ENCODE data around the gene NRL. TPM values are rescaled to one million over a fixed set of nuclear protein-coding genes. Genes with fewer than 3 reads are reported as not detected.

NRL gene
- total RNA-seq = 1 to 10 TPM; 2.1 to 2.4 TPM

DNA sequence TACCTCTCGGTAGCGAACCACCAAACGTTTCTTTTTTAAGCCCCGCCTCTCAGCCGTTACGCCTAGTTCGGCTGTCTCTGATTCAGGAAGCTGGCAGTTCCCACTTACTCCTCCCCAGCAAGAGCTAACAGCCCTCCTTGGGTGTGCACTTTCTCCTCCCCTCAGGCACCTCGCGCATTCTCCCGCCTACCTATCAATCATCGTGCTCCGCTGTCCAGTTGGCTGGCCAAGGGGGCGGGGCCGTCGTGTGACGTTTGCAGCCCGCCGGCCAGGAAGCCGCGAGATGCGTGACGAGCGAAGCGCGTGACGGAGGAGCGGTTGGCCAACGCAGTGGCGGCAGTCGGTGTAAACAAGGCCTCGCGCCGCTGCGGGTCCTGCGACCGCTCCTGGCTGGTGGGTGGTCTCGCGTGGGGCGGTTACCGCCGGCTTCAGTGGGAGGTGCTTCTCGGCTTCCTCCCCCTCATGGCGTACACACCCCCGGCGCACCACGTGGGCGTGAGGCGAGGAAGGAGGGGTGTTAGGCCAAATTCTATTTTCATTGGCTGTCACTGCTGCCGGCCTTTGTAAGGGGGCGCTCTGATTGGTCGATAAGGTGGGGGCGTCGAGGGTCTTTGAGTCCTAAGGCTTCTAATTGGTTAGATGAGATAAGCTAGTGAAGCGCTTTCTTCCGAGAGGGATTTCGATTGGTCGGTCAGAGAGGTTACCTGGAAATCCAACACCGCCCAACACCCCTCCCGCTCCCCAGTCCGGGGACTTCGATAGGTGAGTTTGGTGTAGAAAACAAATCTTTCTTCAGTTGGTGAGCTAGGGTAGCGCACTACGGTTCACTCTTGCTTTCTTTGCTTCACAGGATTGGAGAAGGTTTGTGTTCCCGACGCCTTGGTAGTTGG is at the start of gene NRL, which contains the start of gene DCAF11:
NRL (minus strand) TSS at position 418 of the 890 bp plus-strand sequence. CDS start 32,101 bp downstream, outside the sequence.
DCAF11 (plus strand) TSS at position 246 of the 890 bp plus-strand sequence. CDS start 818 bp downstream, outside the sequence.
- H3K4me3 Mint-ChIP-seq = peak within 1 kb of the TSS; percentile 98
- H3K27me3 Mint-ChIP-seq = no peaks in the 10 kb centered on the region
- peaks cover 42% of the 10 kb centered on the region for H3K4me1 Mint-ChIP-seq
- ChIA-PET POLR2A (interaction anchor here (0.8 to 12.4 kb wide), 47 partner anchors 10 to 327 kb away, joined by 3 to 448 read pairs (median 6); partner anchors contain the start of genes CARMIL3, CBLN3, CHMP4A and CIDEB), CTCF (interaction anchor here (1.0 to 4.5 kb wide), 23 partner anchors 10 to 794 kb away, joined by 3 to 39 read pairs (median 7); partner anchors contain the start of genes CARMIL3, CIDEB, DHRS4 and EMC9)
- peaks cover 42% of the 10 kb centered on the region for H3K36me3 Mint-ChIP-seq (ENCODE audit: low read depth)
- peak; percentile 98 for DNase-seq
- peak within 1 kb of the TSS; percentile 100 for H3K27ac Mint-ChIP-seq
- H3K9me3 Mint-ChIP-seq = no peaks in the 10 kb centered on the region

DNA sequence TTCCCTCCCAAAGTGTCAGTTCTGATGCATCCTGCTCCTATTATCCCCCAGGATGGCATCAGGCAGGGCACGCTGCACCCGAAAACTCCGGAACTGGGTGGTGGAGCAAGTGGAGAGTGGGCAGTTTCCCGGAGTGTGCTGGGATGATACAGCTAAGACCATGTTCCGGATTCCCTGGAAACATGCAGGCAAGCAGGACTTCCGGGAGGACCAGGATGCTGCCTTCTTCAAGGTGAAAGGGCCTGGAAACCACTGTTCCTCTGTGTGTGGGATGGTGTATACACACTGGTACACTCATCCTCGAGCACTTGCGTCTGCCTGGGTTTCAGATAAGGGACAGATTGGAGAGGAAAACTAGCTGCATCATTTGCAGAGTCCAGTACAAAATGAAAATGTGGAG is 47.3 kb upstream of the NRL start:
- no peaks in the 10 kb centered on the region for H3K9me3 Mint-ChIP-seq
- H3K27ac Mint-ChIP-seq = peak overlapping the region; percentile 100
- DNase-seq = peak; percentile 27
- H3K4me1 Mint-ChIP-seq = peaks cover 60% of the 10 kb centered on the region
- peaks cover 91% of the 10 kb centered on the region for H3K36me3 Mint-ChIP-seq (ENCODE audit: low read depth)
- ChIA-PET POLR2A (interaction anchor here (0.7 to 18.6 kb wide), 38 partner anchors 18 to 1155 kb away, joined by 3 to 652 read pairs (median 10); partner anchors contain the start of genes CARMIL3, CBLN3, CHMP4A and CIDEB), CTCF (interaction anchor here (0.8 to 3.4 kb wide), 21 partner anchors 11 to 145 kb away, joined by 3 to 76 read pairs (median 12); partner anchors contain the start of genes CHMP4A, CIDEB, DCAF11 and EMC9)
- H3K4me3 Mint-ChIP-seq = peak overlapping the region; percentile 100
- no peaks in the 10 kb centered on the region for H3K27me3 Mint-ChIP-seq

DNA sequence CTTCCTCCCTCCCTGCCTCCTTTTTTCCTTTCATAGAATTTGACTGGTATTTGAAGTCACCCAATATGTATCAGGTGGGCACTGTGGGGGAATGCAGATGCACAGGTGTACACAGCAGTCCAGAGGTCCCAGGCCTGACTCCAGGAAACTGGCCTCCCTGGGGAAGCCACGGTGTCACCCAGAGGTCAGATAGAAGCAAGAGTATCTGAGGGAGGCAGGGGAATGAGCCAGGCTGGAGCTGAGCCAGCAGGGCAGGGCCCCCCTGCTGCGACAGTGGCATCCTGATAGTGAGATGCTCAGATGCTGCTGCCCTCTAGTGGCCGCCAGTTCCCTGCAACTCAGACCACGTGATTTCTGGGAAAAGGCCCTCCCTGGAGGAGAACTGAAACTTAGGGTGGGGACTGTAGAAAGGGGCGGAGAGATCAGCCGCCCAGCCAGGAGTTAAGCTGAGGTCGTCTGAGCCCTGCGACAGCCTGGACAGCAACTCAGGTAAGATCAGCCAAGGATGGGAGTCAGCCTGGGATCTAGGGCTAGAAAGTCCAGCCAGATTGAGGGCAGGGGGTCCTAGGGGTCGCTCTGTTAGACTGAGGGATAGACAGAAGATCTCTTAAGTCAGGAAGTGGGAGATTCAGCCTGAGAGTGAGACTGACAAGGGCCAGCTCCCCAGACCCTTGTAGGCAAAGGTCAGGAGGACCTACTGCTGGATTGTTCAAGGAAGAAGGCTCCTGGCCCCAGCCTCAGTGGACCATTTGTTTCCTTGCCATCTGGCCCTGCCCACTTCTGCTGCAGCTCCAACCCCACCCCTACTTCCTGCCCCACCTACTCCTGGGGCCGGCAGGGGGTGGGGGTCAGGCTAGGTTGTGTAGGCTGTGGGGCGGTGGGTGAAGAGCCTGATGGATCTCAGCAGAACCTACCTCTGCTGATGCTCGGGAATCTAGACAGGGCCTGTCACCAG is 46.4 kb upstream of the NRL start, which contains the start of gene IRF9:
IRF9 (plus strand) TSS at position 416 of the 955 bp plus-strand sequence. CDS start 880 bp downstream, outside the sequence.
- Mint-ChIP-seq H3K4me1 (peaks cover 56% of the 10 kb centered on the region), H3K27ac (peak within 1 kb of the TSS; percentile 100), H3K27me3 (no peaks in the 10 kb centered on the region), H3K9me3 (no peaks in the 10 kb centered on the region), H3K4me3 (peak within 1 kb of the TSS; percentile 100), H3K36me3 (ENCODE audit: low read depth) (peaks cover 88% of the 10 kb centered on the region)
- CTCF ChIA-PET = interaction anchor here (0.7 to 3.4 kb wide), 38 partner anchors 9 to 271 kb away, joined by 3 to 76 read pairs (median 7); partner anchors contain the start of genes CHMP4A, CIDEB, DCAF11 and EMC9
- POLR2A ChIA-PET = interaction anchor here (0.7 to 18.6 kb wide), 48 partner anchors 17 to 1154 kb away, joined by 3 to 652 read pairs (median 7); partner anchors contain the start of genes CARMIL3, CBLN3, CHMP4A and CIDEB
- DNase-seq = peak; percentile 99

DNA sequence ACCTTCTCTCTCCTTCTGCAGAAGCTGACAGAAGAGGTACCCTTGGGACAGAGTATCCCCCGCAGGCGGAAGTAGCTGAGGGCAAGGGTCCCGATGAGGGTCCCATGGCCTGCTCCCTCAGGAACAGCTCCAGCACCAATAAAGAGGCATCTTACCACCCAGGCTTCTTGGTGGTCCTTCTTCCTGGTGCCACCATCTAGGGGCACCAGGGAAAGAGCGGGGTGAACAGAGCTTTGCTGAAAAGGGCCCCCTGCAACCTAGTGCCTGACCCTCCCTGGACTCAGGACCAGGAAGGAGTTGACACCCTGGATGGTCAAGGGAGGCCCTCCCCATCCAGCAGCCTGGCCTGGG is 45.7 kb upstream of the NRL start:
- H3K27me3 Mint-ChIP-seq = no peaks in the 10 kb centered on the region
- DNase-seq = no peak
- no peaks in the 10 kb centered on the region for H3K9me3 Mint-ChIP-seq
- peaks cover 87% of the 10 kb centered on the region for H3K36me3 Mint-ChIP-seq (ENCODE audit: low read depth)
- H3K27ac Mint-ChIP-seq = peak overlapping the region; percentile 100
- peaks cover 52% of the 10 kb centered on the region for H3K4me1 Mint-ChIP-seq
- peak overlapping the region; percentile 100 for H3K4me3 Mint-ChIP-seq
- ChIA-PET CTCF (interaction anchor here (0.7 to 3.4 kb wide), 33 partner anchors 9 to 271 kb away, joined by 3 to 76 read pairs (median 8); partner anchors contain the start of genes CHMP4A, CIDEB, DCAF11 and EMC9), POLR2A (interaction anchor here (0.8 to 18.6 kb wide), 35 partner anchors 17 to 858 kb away, joined by 3 to 652 read pairs (median 12); partner anchors contain the start of genes CARMIL3, CBLN3, CHMP4A and CIDEB)

DNA sequence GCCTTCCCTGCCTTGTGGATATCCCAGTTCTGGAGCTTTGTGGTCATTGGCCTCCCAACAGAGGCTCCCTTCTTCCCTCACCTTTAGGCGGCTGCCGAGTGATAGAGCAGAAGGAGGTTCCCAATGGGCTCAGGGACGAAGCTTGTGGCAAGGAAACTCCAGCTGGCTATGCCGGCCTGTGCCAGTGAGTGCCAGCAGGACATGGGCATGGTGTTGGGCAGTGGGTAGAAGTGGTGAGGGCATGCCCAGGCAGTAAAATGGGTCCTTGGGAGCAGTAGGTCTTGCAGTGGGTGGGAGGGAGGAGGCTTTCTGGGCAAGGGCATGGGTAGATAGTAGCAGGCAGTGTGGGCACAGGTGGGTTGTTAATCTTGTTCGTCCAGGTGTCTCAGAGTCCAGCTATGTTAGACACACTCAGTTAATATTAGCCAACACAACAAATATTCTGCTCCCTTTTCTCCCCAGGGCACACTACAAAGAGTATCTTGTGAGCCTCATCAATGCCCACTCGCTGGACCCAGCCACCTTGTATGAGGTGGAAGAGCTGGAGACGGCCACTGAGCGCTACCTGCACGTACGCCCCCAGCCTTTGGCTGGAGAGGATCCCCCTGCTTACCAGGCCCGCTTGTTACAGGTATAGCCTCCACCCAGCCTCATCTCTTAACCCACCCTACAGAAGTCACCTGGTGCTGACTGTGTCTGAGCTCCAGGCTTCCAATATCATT is 45.2 kb upstream of the NRL start:
- no peak for DNase-seq
- H3K4me1 Mint-ChIP-seq = peaks cover 47% of the 10 kb centered on the region
- ChIA-PET CTCF (interaction anchor here (0.8 to 3.4 kb wide), 22 partner anchors 9 to 272 kb away, joined by 3 to 76 read pairs (median 13); partner anchors contain the start of genes CIDEB, DCAF11, EMC9 and IPO4), POLR2A (interaction anchor here (0.9 to 18.6 kb wide), 23 partner anchors 16 to 271 kb away, joined by 3 to 652 read pairs (median 22); partner anchors contain the start of genes CBLN3, CHMP4A, CIDEB and DCAF11)
- H3K4me3 Mint-ChIP-seq = no peak overlapping the region
- H3K27ac Mint-ChIP-seq = peak overlapping the region; percentile 100
- no peaks in the 10 kb centered on the region for H3K27me3 Mint-ChIP-seq
- no peaks in the 10 kb centered on the region for H3K9me3 Mint-ChIP-seq
- H3K36me3 Mint-ChIP-seq (ENCODE audit: low read depth) = peaks cover 87% of the 10 kb centered on the region

DNA sequence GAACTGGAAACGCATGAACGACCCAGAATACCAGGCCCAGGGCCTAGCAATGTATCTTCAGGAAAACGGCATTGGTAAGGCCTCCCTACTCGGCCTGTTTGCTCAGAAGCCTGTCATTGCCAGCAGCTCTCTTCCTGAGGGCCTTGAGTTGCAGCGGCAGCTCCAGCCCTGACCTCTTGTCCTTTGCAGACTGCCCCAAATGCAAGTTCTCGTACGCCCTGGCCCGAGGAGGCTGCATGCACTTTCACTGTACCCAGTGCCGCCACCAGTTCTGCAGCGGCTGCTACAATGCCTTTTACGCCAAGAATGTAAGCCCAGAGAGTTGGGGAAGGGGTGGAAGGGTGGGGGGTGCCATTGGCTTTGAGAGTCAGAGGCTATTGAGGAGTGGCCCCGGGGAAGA is 42.6 kb upstream of the NRL start:
- ChIA-PET POLR2A (interaction anchor here (0.8 to 18.6 kb wide), 3 partner anchors 14 to 63 kb away, joined by 3 to 652 read pairs (median 4); partner anchors contain the start of genes EMC9, PSME1, PSME2 and RNF31), CTCF (interaction anchor here (0.9 kb wide), 1 partner anchor 49 kb away, joined by 3 read pairs; no protein-coding TSS in a partner anchor)
- Mint-ChIP-seq H3K4me3 (no peak overlapping the region), H3K9me3 (no peaks in the 10 kb centered on the region), H3K36me3 (ENCODE audit: low read depth) (peaks cover 79% of the 10 kb centered on the region), H3K4me1 (peaks cover 29% of the 10 kb centered on the region), H3K27ac (peak overlapping the region; percentile 32), H3K27me3 (no peaks in the 10 kb centered on the region)
- DNase-seq = no peak

DNA sequence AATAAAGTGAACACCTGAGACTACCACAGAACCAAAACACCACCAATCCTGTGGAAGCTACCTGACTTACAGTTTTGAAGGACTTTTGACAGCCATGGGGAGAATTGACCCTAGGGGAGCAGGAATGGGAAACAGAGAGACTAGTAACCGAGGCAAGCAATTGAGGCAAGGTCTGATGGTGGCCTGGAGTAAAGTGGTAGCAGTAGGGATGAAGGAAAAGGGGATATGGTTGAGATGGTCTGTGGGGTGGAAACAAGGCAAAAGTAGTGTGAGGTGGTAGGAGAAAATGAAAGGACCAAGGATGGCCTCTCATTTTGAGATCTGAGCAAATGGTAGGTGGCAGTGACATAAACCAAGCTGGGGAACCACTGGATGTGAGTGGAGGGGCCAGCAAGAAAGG is 42.1 kb upstream of the NRL start:
- POLR2A ChIA-PET = interaction anchor here (0.7 to 18.6 kb wide), 3 partner anchors 13 to 58 kb away, joined by 3 to 652 read pairs (median 4); partner anchors contain the start of genes EMC9, PSME1, PSME2 and RNF31
- no peak for DNase-seq
- Mint-ChIP-seq H3K36me3 (ENCODE audit: low read depth) (peaks cover 78% of the 10 kb centered on the region), H3K27ac (peak overlapping the region; percentile 32), H3K9me3 (no peaks in the 10 kb centered on the region), H3K4me1 (peaks cover 24% of the 10 kb centered on the region), H3K27me3 (no peaks in the 10 kb centered on the region), H3K4me3 (no peak overlapping the region)
- CTCF ChIA-PET = interaction anchor here (0.9 kb wide), 1 partner anchor 48 kb away, joined by 3 read pairs; no protein-coding TSS in a partner anchor

DNA sequence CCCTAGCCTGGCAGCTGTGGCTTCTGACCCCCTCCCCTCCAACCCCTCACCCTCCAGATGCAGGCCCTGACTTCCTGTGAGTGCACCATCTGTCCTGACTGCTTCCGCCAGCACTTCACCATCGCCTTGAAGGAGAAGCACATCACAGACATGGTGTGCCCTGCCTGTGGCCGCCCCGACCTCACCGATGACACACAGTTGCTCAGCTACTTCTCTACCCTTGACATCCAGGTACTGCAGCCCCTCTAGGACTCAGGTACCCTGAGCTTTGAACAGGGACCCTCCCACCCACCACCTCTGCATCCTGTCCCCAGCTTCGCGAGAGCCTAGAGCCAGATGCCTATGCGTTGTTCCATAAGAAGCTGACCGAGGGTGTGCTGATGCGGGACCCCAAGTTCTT is 40.4 kb upstream of the NRL start:
- Mint-ChIP-seq H3K4me1 (peaks cover 15% of the 10 kb centered on the region), H3K4me3 (no peak overlapping the region), H3K27ac (no peak overlapping the region), H3K27me3 (no peaks in the 10 kb centered on the region), H3K36me3 (ENCODE audit: low read depth) (peaks cover 72% of the 10 kb centered on the region), H3K9me3 (no peaks in the 10 kb centered on the region)
- DNase-seq = no peak
- CTCF ChIA-PET = no interaction called here
- POLR2A ChIA-PET = interaction anchor here (0.9 to 18.6 kb wide), 6 partner anchors 11 to 59 kb away, joined by 3 to 652 read pairs (median 5); partner anchors contain the start of genes DCAF11, EMC9, NRL and PSME1

DNA sequence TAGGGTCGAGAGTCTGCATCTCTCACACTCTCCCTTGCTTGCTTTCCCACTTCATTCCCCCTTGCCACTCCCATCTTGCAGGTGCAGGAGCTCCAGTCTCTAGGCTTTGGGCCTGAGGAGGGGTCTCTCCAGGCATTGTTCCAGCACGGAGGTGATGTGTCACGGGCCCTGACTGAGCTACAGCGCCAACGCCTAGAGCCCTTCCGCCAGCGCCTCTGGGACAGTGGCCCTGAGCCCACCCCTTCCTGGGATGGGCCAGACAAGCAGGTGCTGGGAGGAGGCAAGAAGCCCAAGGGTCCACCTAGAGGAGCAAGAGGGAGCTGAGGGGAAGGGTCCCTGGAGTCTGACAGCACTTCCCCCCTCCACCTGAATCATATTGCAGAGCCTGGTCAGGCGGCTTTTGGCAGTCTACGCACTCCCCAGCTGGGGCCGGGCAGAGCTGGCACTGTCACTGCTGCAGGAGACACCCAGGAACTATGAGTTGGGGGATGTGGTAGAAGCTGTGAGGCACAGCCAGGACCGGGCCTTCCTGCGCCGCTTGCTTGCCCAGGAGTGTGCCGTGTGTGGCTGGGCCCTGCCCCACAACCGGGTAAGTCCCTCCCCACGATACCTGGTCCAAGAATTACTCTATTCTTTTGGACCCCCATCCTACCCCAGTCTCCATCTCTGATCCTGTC is 36.8 kb upstream of the NRL start:
- ChIA-PET CTCF (interaction anchor here (1.2 to 3.6 kb wide), 2 partner anchors 9 to 146 kb away, joined by 3 to 21 read pairs; partner anchors contain the start of gene IRF9), POLR2A (interaction anchor here (0.7 to 19.0 kb wide), 5 partner anchors 11 to 44 kb away, joined by 4 to 652 read pairs (median 8); partner anchors contain the start of genes EMC9, IRF9, NRL and PSME1)
- no peak for DNase-seq
- Mint-ChIP-seq H3K4me3 (no peak overlapping the region), H3K4me1 (peaks cover 28% of the 10 kb centered on the region), H3K36me3 (ENCODE audit: low read depth) (peaks cover 70% of the 10 kb centered on the region), H3K9me3 (no peaks in the 10 kb centered on the region), H3K27me3 (no peaks in the 10 kb centered on the region), H3K27ac (no peak overlapping the region)

DNA sequence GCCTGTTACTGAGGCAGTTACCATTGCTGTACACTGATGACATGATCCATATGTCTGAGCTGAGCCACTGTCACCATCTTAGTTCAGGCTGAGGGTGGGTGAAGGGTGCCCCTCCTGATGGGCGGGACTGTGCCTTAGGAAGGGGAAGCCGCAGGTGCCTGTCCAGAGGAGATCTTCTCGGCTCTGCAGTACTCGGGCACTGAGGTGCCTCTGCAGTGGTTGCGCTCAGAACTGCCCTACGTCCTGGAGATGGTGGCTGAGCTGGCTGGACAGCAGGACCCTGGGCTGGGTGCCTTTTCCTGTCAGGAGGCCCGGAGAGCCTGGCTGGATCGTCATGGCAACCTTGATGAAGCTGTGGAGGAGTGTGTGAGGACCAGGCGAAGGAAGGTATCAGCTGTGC is 36.2 kb upstream of the NRL start:
- Mint-ChIP-seq H3K27me3 (no peaks in the 10 kb centered on the region), H3K36me3 (ENCODE audit: low read depth) (peaks cover 74% of the 10 kb centered on the region), H3K4me3 (no peak overlapping the region), H3K9me3 (no peaks in the 10 kb centered on the region), H3K27ac (no peak overlapping the region), H3K4me1 (peaks cover 28% of the 10 kb centered on the region)
- POLR2A ChIA-PET = interaction anchor here (0.7 to 19.0 kb wide), 6 partner anchors 10 to 45 kb away, joined by 3 to 652 read pairs (median 7); partner anchors contain the start of genes EMC9, IRF9, NRL and PSME1
- CTCF ChIA-PET = interaction anchor here (1.2 to 3.6 kb wide), 2 partner anchors 10 to 146 kb away, joined by 3 to 21 read pairs; partner anchors contain the start of gene IRF9
- DNase-seq = no peak
